Measurements from ENCODE around the gene MGLL.
A peak's percentile ranks its signal among the peaks of the same experiment; 100 is the strongest.
"Not testable (repeated sequence)": the region's sequence is repeated elsewhere in the genome, so short reads cannot be mapped to it uniquely, and the experiment has no call there.

Gene MGLL

DNA sequence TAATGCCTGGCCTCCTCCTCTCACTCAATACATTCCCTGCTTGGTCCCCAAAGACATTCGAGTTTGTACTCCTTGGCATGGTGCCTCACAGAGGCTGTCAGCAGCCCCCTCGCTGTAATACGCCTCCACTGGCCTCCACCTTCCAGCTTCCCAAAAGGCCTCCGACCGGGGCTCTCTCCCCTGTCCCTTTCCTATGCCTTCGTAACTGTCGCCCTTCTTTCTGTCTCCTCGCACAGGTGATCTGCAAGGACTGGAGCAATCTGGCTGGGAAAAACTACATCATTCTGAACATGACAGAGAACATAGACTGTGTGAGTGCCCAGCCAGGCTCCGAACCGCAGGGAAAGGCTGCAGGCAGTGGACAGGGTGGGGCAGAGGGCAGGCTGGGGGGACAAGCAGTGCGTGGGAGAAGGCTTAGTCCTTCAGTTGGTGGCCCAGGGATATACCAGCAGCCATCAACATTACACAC lies 160.3 kb downstream of the MGLL start:
- H3K27me3 ChIP-seq (ENCODE audit: control insufficient read depth, insufficient read depth, low read length) = no peaks in the 10 kb centered on the region
- H3K36me3 ChIP-seq (ENCODE audit: control insufficient read depth, insufficient read depth, low read length) = no peaks in the 10 kb centered on the region
- H3K9ac ChIP-seq (ENCODE audit: low read length) = no peak overlapping the region
- H3K4me1 ChIP-seq (ENCODE audit: control insufficient read depth, insufficient read depth, low read length) = no peaks in the 10 kb centered on the region
- no peak overlapping the region for H3K27ac ChIP-seq (ENCODE audit: low read depth, low read length)
- no peak overlapping the region for H3K4me3 ChIP-seq (ENCODE audit: low read length)

DNA sequence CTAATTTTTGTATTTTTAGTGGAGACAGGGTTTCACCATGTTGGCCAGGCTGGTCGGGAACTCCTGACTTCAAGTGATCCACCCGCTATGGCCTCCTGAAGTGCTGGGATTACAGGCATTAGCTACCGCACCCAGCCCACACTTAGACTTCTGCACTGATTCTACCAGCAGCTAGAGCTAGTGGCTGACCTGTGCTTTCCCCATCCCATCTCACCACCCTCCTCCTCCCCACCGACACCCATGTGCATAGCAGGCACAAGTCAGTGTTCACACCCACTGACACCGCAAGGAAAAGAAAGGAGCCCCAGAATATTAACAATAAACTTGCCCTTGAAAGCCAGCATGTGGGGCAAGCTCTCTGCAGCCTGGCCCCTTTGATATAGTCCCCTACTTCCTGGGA lies 160.7 kb downstream of the MGLL start:
- no peak overlapping the region for H3K4me3 ChIP-seq (ENCODE audit: low read length)
- no peaks in the 10 kb centered on the region for H3K4me1 ChIP-seq (ENCODE audit: control insufficient read depth, insufficient read depth, low read length)
- H3K27ac ChIP-seq (ENCODE audit: low read depth, low read length) = no peak overlapping the region
- no peaks in the 10 kb centered on the region for H3K27me3 ChIP-seq (ENCODE audit: control insufficient read depth, insufficient read depth, low read length)
- no peak overlapping the region for H3K9ac ChIP-seq (ENCODE audit: low read length)
- H3K36me3 ChIP-seq (ENCODE audit: control insufficient read depth, insufficient read depth, low read length) = no peaks in the 10 kb centered on the region

DNA sequence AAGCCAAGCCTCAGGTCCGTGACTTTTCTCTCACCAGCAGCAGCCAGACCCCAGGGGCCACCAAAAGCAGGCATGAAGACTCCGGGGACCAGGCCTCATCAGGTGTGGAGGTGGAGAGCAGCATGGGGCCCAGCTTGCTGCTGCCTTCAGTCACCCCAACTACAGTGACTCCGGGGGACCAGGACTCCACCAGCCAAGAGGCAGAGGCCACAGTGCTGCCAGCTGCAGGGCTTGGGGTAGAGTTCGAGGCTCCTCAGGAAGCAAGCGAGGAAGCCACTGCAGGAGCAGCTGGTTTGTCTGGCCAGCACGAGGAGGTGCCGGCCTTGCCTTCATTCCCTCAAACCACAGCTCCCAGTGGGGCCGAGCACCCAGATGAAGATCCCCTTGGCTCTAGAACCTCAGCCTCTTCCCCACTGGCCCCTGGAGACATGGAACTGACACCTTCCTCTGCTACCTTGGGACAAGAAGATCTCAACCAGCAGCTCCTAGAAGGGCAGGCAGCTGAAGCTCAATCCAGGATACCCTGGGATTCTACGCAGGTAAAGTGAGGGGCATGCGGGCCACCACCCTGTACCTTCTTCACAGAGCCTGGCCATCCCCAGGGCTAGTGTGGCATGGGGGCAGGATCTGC lies 161.6 kb downstream of the MGLL start:
- Histone ChIP-seq H3K36me3 (ENCODE audit: control insufficient read depth, insufficient read depth, low read length) (no peaks in the 10 kb centered on the region), H3K4me1 (ENCODE audit: control insufficient read depth, insufficient read depth, low read length) (peaks cover 2% of the 10 kb centered on the region), H3K27ac (ENCODE audit: low read depth, low read length) (no peak overlapping the region), H3K9ac (ENCODE audit: low read length) (no peak overlapping the region), H3K4me3 (ENCODE audit: low read length) (no peak overlapping the region), H3K27me3 (ENCODE audit: control insufficient read depth, insufficient read depth, low read length) (no peaks in the 10 kb centered on the region)

DNA sequence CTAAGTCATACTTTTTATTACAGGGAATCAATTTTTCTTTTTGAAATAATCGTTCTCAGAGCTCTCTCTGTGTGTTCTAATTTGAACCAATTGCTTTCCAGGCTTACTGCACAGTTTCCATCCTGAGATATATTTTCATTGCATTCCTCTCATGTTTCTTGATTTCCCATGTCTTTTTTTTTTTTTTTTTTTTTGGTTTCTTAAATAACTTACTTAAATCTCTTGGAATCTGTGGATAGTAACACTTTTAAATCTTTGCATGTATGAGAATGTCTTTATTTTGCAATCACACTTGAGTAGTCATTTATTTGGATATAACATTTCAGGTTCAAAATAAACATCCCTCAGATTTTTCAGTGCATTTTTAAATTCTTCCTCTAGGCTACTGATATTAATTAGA lies 164.1 kb downstream of the MGLL start:
- Histone ChIP-seq H3K27me3 (ENCODE audit: control insufficient read depth, insufficient read depth, low read length) (no peaks in the 10 kb centered on the region), H3K4me1 (ENCODE audit: control insufficient read depth, insufficient read depth, low read length) (peaks cover 4% of the 10 kb centered on the region), H3K4me3 (ENCODE audit: low read length) (no peak overlapping the region), H3K27ac (ENCODE audit: low read depth, low read length) (no peak overlapping the region), H3K36me3 (ENCODE audit: control insufficient read depth, insufficient read depth, low read length) (no peaks in the 10 kb centered on the region), H3K9ac (ENCODE audit: low read length) (no peak overlapping the region)

DNA sequence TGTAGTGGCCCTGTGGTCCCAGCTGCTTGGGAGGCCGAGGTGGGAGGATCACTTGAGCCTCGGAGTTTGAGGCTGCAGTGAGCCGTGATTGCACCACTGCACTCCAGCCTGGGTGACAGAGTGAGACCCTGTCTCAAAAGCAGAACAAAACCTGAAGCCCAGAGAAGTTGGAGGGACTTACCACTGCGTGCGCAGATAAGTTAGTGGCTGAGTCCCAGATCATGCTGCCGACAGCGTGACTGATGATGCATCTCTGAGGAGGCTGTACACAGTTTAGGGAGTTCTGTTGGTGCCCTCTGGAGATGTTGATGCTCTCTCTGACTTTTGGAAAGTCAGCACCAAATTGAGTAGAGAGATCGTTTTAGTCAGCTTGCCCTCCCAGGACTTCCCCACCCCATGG lies 165.4 kb downstream of the MGLL start:
- Histone ChIP-seq H3K9ac (ENCODE audit: low read length) (no peak overlapping the region), H3K27me3 (ENCODE audit: control insufficient read depth, insufficient read depth, low read length) (no peaks in the 10 kb centered on the region), H3K27ac (ENCODE audit: low read depth, low read length) (no peak overlapping the region), H3K4me1 (ENCODE audit: control insufficient read depth, insufficient read depth, low read length) (peaks cover 4% of the 10 kb centered on the region), H3K4me3 (ENCODE audit: low read length) (no peak overlapping the region), H3K36me3 (ENCODE audit: control insufficient read depth, insufficient read depth, low read length) (no peaks in the 10 kb centered on the region)

DNA sequence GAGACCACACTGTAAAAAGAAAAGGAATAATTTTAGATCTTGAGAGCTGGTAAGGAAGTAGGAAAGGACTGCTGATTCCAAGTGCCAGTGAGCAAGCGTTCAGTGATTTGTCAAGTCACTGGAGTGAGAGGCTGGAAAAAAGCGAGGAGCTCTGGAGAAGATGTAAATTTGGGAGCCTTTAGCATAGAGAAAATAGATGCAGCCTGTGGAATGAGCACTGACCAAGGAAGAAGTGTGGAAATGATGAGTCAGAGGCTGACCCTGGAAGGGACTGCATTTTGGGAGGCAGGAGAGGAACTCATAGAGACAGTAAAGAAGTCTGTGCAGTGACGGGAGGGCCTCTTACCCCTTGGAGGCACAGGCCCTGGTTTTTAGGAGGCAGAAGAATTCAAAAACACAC lies 166.7 kb downstream of the MGLL start:
- Histone ChIP-seq H3K27me3 (ENCODE audit: control insufficient read depth, insufficient read depth, low read length) (no peaks in the 10 kb centered on the region), H3K4me1 (ENCODE audit: control insufficient read depth, insufficient read depth, low read length) (peaks cover 4% of the 10 kb centered on the region), H3K4me3 (ENCODE audit: low read length) (no peak overlapping the region), H3K9ac (ENCODE audit: low read length) (no peak overlapping the region), H3K36me3 (ENCODE audit: control insufficient read depth, insufficient read depth, low read length) (no peaks in the 10 kb centered on the region), H3K27ac (ENCODE audit: low read depth, low read length) (peak overlapping the region; percentile 30)

DNA sequence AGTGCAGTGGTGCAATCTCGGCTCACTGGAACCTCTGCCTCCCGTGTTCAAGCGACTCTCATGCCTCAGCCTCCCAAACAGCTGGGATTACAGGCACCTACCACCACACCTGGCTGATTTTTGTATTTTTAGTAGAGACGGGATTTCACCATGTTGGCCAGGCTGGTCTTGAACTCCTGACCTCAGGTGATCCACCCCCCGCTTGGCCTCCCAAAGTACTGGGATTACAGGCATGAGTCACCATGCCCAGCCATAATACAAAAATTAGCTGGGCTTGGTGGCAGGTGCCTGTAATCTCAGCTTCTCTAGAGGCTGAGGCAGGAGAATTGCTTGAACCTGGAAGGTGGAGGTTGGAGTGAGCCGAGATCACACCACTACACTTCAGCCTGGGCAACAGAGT lies 167.3 kb downstream of the MGLL start:
- H3K27me3 ChIP-seq (ENCODE audit: control insufficient read depth, insufficient read depth, low read length); H3K27ac ChIP-seq (ENCODE audit: low read depth, low read length); H3K4me3 ChIP-seq (ENCODE audit: low read length); H3K9ac ChIP-seq (ENCODE audit: low read length); H3K4me1 ChIP-seq (ENCODE audit: control insufficient read depth, insufficient read depth, low read length); H3K36me3 ChIP-seq (ENCODE audit: control insufficient read depth, insufficient read depth, low read length): not testable (repeated sequence)

DNA sequence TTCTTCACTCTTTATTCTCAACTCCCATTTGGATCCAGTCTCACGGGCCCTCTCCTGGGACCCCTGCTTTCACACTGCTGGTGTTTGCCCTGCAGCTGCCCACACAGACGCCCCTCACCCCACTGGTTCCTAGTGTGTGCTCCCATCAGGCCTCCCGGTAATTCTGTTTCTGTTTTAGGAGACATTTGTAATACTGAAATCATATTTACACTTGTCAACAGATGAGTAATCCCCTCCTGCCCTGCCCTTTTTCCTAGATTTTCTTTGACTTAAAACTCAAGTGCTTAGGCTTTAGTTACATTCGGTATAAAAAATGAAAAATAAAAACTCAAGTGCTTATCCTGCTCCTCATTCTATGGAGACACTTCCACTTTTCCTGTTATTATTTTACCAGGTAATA lies 167.9 kb downstream of the MGLL start:
- Histone ChIP-seq H3K9ac (ENCODE audit: low read length) (no peak overlapping the region), H3K36me3 (ENCODE audit: control insufficient read depth, insufficient read depth, low read length) (no peaks in the 10 kb centered on the region), H3K27ac (ENCODE audit: low read depth, low read length) (no peak overlapping the region), H3K4me1 (ENCODE audit: control insufficient read depth, insufficient read depth, low read length) (peaks cover 4% of the 10 kb centered on the region), H3K4me3 (ENCODE audit: low read length) (no peak overlapping the region), H3K27me3 (ENCODE audit: control insufficient read depth, insufficient read depth, low read length) (no peaks in the 10 kb centered on the region)

DNA sequence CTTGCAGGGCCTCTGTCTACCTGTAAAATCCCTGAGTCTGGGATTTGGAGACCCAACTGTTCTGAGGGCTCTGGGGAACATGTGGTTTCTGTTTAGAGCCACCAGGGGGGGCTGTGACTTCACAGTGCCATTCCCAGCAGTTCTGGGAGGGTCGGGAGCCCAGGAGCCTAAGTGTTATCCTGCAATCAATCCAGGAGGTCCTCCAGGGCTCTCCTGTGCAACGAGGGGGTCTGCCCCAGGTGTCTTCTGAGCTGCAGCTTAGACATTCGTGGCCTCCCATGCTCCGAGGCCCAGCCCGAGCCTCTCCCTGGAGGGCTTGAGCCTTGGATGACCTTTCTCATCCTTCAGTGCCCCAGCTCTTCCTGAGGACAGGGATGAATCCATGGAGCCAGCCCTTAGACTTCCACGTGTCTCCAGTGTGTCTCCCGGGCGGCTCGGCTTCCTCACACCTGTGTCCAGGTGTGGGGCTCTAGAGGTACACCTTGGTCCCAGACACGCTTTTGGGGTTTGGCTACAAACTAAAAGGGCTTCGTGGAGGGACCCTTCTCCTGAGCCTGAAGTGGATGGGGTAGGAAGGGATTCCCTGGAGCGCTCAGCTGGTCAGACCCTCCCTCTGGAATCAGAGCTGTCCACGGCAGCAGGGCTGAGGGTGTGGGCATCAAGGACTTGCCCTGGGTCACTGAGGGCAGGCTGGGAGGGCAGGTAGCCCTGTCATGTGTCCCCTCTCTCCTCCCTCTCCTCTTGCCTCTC lies 169.9 kb downstream of the MGLL start:
- no peak overlapping the region for H3K27ac ChIP-seq (ENCODE audit: low read depth, low read length)
- H3K9ac ChIP-seq (ENCODE audit: low read length) = no peak overlapping the region
- peaks cover 4% of the 10 kb centered on the region for H3K4me1 ChIP-seq (ENCODE audit: control insufficient read depth, insufficient read depth, low read length)

DNA sequence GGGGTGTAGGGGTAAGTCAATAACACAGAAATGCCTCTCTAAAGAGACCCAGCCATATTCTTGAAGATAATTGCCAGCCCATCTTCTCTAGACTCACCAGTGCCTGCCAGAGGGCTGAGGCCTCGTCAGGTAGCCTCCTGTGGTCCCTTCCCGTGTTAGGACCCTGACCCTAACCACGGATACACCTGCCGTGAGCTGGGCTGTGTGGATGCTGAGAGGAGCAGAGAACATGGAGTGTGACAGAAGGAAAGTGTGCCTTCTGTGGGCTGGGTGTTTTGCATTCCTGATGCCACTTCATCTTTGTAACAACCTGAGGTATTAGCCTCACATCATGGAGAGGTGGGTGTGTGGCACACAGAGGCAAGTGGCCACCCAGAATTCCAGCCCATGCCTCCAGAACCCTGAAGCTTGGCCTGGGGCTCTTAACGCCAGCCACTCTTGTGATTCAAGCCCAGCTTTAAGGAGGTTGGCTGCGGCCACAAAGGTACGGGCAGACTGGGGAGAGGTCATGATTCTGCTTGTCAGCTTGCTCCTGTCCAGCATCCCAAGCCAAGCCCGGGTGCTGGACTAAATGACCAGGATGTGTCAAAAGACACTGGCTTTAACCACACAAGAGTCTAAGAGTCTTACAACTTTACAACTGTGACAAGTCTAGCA lies 170.7 kb downstream of the MGLL start:
- Histone ChIP-seq H3K9ac (ENCODE audit: low read length) (no peak overlapping the region), H3K4me3 (ENCODE audit: low read length) (no peak overlapping the region), H3K4me1 (ENCODE audit: control insufficient read depth, insufficient read depth, low read length) (peaks cover 4% of the 10 kb centered on the region), H3K27me3 (ENCODE audit: control insufficient read depth, insufficient read depth, low read length) (no peaks in the 10 kb centered on the region), H3K27ac (ENCODE audit: low read depth, low read length) (no peak overlapping the region), H3K36me3 (ENCODE audit: control insufficient read depth, insufficient read depth, low read length) (no peaks in the 10 kb centered on the region)

More for the DNA sequence above, 169.9 kb downstream of the MGLL start:
- Histone ChIP-seq H3K4me3 (ENCODE audit: low read length) (no peak overlapping the region), H3K27me3 (ENCODE audit: control insufficient read depth, insufficient read depth, low read length) (no peaks in the 10 kb centered on the region), H3K36me3 (ENCODE audit: control insufficient read depth, insufficient read depth, low read length) (no peaks in the 10 kb centered on the region)

DNA sequence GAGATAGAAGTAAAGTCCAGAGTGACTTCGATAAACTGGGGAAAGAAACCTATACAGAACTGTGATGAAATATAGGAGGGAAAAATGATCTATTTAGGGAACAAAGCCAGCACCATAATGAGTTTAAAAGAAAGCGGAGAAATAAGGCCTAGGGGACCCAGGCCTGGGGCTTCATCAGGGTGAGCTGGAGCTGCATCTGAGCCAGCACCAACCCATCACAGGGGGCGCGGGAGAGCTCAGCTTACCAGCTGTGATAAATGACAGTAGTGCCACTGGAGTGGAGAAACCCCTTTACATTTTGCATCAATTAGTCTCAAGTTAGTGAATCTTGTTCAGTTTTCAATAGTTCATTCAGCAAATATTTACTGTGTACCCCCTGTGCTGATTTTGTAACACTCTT lies 172.1 kb downstream of the MGLL start:
- H3K4me3 ChIP-seq (ENCODE audit: low read length) = no peak overlapping the region

DNA sequence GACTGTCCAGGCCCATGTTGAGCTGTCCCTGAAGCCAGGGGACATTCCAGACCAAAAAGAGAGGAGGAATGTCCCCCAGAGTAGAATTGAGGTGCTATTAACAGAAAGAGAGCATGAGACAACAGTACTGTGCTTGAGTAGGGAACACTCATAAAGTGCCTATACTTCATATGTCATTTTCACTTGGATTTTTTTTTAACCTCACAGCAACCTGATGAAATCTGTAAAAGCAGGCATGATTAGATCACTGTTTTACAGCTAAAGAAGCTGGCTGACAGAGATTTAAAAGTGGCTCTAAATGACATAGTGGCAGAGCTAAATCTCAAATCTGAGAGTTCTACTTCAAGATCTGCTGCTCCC lies 174.5 kb downstream of the MGLL start:
- no peak overlapping the region for H3K4me3 ChIP-seq (ENCODE audit: low read length)
- no peak overlapping the region for H3K9ac ChIP-seq (ENCODE audit: low read length)
- H3K27ac ChIP-seq (ENCODE audit: low read depth, low read length) = no peak overlapping the region
- H3K4me1 ChIP-seq (ENCODE audit: control insufficient read depth, insufficient read depth, low read length) = no peaks in the 10 kb centered on the region
- no peaks in the 10 kb centered on the region for H3K36me3 ChIP-seq (ENCODE audit: control insufficient read depth, insufficient read depth, low read length)
- H3K27me3 ChIP-seq (ENCODE audit: control insufficient read depth, insufficient read depth, low read length) = no peaks in the 10 kb centered on the region

More for the DNA sequence above, 172.1 kb downstream of the MGLL start:
- Histone ChIP-seq H3K36me3 (ENCODE audit: control insufficient read depth, insufficient read depth, low read length) (no peaks in the 10 kb centered on the region), H3K27ac (ENCODE audit: low read depth, low read length) (no peak overlapping the region), H3K4me1 (ENCODE audit: control insufficient read depth, insufficient read depth, low read length) (no peaks in the 10 kb centered on the region), H3K9ac (ENCODE audit: low read length) (no peak overlapping the region), H3K27me3 (ENCODE audit: control insufficient read depth, insufficient read depth, low read length) (no peaks in the 10 kb centered on the region)
